ENCODE results near the gene FMN2.
"Not testable (repeated sequence)": the region's sequence is repeated elsewhere in the genome, so short reads cannot be mapped to it uniquely, and the experiment has no call there.

Gene FMN2

DNA sequence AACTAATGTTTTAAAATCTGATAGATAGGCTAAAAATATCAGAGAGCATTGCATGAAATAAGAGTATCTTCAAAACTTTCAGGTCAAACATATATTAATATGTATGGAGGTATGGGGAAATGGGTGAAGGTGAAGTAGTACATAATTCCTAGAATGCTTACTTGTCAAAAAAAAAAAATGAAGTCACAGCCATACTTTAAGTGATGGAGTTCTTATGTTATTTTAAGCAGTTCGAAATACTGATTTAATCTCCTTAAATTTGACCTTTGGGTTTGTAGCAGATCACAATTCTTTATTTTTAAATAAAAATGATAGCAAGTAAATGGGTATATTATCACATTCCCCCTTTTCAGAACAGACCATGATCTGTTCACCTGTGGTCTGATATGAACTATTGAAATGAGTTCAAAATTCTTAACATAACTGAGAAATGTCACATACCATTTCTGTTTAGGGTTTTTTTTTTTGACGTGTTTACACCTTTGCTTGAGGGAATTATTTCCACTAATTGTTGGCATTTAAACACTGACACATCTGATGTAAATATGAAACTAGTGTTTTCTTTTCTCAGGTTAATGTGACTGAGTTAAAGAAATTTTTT lies 300.1 kb downstream of the FMN2 start:
- no peak for DNase-seq

DNA sequence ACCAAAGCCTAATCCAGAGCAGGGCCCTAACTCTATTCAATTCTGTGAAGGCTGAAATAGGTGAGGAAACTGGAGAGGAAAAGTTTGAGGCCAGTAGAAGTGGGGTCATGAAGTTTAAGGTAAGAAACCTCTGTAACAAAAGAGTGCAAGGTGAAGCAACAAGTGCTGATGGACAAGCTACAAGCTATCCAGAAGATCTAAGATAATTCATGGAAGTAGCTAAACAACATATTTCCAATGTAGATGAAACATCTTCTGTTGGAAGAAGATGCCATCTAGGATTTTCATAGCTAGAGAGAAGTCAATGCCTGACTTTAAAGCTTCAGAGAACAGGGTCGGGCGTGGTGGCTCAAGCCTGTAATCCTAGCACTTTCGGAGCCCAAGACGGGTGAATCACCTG lies 302.7 kb downstream of the FMN2 start:
- DNase-seq, result no peak

DNA sequence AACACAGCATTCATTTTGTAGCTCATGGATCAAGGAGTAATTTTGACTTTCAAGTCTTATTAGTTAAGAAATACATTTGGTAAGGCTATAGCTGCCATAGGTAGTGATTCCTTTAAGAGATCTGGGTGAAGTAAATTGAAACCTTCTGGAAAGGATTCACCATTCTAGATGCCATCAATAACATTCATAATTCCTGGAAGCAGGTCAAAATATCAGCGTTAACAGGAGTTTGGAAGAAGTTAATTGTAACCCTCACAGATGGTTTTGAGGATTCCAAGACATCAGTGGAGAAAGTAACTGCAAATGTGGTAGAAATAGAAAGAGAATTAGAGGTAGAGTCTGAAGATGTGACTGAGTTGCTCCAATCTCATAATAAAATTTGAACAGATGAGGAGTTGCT lies 303.7 kb downstream of the FMN2 start:
- DNase-seq, result no peak

DNA sequence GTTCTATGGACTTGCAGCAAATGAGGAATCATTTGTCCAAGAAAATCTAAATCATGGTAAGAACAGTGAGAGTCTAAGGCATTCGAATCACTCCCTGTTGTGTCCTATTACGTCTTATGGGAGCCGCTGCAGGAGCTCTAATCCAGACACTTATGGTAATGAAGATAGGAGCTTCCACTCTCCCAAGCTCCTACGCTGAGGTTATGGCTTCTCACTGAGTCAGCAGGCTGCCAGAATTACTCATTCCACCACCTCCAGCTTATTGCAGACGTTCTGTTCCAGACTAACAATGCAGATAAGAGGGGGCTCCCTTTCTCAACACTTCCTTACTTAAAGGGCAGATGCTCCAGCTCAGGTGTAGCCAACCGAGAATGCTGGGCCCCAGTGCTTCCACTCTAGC lies 307.7 kb downstream of the FMN2 start:
- DNase-seq, result no peak

DNA sequence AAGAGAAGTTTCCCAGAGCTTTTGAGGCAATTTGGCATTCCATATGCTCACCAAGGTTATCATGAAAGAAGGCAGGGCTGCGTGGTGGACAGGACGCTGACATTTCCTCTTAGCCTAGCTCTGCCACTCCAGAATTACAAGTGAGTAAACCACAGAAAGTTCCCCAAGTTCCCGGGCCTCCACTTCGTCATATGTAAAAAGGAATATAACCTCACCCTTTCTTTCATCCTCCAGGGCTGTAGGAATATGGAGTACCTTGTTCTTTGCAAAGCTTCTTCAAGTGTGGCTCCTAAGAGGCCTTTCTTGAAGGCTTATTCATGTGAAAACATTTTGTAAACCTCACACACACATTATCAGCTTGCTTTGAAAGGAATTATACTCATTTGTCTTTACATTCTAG lies 310.0 kb downstream of the FMN2 start:
- DNase-seq, result no peak

DNA sequence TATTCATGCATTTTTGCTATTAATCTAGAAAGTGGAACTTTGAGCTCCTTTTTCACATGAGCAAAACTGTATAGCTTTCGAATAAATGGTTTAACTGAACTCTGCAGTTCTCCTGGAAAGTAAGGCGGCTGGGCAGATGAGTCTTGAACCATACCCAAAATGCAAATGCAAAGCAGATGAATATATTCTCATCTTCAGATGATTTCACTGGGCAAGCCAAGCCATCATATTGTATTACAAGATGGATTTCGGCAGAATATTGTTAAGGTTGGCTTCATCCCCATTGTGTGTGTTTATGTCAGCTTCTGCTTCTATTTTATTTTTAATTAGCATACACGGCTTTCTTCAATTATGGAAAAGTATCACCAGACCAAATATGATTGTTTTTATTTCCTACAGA lies 310.6 kb downstream of the FMN2 start:
- no peak for DNase-seq

DNA sequence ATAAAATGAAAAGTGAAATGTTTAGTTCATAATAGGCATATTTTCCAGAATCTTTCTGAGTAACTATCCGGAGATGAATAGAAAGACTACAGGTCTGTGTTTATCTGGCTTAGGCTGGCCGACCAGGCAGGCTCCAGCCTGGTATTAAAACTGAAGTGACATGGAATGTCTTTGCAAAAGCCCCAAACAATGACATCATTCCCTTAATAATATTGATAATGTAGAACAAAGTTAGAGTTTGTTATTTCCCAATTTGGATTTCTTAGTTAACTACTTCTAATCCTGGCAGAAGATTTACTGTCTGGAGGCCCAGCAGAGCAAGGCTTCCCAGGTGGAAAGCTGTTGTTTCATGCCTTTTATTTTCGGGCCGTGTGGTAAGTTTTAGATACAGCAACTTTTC lies 312.6 kb downstream of the FMN2 start:
- DNase-seq, result no peak

DNA sequence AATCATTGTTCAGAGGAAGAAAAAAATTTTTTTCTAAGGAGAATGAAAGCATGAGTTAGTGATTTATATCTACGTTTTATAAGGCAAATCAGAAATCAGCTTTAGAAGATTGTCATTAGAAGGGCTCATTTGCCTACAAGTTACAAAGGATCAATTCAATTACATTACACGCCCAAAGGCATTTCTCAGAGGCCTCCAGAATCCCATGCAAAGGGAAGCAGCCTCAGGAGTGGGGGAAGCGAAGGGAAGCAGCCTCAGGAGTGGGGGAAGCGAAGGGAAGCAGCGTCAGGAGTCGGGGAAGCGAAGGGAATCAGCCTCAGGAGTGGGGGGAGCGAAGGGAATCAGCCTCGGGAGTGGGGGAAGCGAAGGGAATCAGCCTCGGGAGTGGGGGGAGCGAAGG lies 314.1 kb downstream of the FMN2 start:
- DNase-seq, result no peak

DNA sequence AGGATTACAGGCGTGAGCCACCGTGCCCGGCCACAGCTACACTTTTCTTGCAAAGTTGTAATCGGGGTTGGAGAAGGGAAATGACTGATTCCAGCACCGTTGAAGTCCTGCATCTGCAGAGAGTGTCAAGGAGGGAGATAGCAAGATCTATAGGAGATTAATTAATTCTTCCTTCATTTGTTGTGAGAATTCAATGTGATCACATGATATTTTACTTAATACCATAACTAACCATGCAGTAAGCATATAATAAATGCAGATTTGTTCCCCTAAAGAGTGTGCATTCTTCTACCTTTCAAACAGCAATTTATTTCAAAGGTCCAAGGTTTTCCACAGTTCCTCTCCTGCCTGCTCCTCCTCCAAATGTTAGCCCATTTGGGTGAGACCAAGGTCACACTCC lies 315.7 kb downstream of the FMN2 start:
- no peak for DNase-seq

DNA sequence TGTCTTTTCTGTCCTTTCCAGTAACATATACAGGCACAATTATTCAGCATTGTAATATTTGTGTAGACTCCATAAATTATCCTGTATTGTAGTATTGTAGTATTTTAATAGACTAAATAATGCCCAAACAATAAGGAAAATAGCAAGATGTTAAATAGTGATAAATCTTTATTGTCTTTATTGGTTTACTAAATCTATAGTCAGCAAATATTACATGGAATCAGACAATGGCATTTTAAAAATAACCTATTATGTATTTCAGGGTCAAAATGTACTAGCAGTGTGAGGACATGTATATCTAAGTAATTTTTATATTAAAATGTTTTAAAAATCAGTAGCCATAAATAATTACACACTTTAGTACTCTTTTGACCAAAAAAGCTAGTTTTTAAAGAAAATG lies 317.9 kb downstream of the FMN2 start:
- no peak for DNase-seq

DNA sequence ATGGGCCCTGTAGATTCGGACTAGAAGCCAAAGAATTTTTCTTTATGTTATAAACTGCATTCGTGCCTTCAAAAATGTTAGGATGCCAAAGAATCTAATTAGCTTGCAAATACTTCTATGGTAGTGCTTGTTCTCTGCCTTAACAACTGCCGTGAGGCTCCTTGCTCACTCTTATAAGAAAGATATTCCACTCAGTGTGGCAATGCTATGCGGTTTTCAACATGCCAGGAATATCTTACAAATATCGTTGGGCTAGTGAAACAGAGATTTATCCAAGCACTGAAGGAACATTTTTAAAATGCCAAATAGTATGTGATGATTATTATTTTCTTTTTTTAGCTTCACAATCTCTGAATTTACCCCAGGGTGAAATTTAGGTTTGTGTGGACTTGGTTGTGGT lies 322.0 kb downstream of the FMN2 start:
- no peak for DNase-seq

DNA sequence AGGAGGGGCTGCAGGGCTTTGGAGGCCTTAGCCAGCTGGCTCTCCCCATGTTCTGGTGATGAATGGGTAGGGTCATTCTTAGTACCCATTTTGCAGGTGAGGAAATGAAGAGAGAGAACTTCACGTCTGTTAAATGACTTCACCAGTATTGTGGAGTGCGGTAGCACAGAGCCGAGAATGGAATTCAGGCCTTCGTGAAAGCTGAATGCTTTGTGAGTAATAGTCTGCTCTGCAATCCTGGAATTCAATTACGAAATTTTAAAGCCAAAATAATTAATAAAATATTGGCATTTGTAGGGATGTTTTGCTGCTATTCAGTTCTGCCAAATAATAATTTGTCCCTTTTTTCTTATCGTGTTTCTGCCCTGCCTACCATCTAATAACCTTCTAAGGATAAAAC lies 322.6 kb downstream of the FMN2 start:
- no peak for DNase-seq

DNA sequence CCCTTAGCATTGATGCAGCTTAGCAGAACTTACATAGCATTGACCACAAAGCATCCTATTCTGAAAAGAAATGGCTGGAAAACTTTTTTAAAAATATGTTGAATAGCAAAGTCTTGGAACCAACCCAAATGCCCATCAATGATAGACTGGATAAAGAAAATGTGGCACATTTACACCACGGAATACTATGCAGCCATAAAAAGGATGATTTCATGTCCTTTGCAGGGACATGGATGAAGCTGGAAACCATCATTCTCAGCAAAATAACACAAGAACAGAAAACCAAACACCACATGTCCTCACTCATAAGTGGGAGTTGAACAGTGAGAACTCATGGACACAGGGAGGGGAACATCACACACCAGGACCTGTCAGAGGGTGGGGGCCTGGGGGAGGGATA lies 323.3 kb downstream of the FMN2 start:
- DNase-seq, result not testable (repeated sequence)

DNA sequence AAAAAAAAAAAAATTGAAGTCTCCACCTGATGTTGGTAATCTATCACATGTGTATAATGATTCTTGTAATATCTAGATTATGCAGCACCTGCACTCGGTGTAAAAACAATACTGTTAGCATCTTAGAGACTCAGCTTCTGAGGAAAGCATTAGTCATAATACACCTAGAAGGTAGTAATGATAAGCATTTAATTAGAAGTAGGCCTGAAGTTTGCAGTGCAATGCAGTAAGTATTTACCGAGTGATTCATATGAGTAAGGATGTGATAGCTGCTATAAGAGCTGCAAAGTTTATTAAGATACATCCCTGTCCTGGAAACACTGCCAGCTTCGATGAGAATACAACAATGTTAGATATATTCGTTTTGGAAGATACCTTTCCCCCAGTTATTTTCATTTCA lies 323.8 kb downstream of the FMN2 start:
- no peak for DNase-seq

DNA sequence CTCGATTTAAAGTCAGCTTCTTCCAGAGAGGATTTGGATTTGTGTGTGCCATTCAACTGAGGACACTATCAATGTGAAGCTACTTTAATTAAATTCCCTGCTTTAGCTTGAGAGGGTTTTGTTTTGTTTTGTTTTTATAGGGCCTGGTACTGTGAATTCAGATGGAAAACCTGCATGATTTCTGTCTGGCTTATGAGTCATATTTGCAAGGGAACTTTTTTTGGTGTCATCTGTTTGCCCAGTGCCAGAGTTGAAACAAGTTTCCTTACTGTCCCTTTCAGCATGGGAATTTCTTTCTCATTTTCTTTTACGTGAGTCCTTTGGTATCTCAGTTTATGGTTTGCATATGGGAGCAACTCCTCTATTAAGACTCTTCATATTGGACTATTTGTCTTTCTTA lies 325.6 kb downstream of the FMN2 start:
- no peak for DNase-seq

DNA sequence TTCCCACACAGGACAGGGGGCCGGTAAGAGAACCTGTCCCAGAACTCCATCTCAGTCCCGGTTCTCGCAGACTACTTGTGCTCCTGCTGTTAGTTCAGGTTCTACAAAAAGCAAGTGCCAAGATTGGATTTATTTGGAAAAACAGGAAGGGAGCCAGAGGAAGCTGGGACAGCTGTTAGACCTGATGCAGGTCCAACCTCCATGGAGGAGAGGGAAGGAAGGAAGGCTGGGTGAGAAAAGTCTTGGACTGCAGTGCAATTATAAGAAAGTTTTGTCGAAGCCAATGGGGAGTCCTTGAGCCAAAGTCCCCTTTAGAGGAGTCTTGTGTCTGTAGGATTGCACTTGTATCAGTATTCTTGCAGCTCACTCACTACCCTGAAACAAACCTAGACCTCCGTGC lies 329.1 kb downstream of the FMN2 start:
- DNase-seq, result no peak

DNA sequence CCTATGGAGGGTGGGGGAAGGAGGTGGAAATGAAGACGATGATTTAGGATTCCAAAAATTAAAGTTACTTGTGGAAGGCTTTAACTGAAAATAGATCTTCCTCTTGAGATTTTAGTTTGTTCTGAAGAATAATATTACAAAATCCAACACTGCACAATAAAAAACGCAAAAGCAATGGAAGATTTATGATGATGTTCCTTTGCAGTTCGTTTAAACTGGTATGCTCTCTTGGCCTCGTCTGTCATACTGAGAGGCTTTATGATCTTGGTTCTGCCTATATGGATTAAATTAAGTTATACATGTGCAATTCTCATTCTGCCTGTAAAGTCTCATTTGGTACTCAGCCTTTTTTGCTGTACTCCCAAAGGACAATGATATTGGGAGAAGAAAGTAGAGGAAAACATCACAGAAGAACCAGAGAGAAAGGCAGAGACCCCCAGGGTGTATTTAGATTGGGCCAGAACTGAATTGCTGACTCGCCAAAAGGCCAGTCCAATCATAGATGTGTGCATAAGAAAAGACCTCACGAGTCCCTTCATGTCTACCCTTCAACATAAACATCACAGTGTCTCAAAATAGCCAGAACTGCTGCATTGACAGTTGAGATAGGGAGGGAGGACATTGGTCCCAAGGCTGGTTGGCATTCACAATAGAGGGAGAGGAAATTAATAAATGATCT lies 331.7 kb downstream of the FMN2 start:
- DNase-seq, result no peak

DNA sequence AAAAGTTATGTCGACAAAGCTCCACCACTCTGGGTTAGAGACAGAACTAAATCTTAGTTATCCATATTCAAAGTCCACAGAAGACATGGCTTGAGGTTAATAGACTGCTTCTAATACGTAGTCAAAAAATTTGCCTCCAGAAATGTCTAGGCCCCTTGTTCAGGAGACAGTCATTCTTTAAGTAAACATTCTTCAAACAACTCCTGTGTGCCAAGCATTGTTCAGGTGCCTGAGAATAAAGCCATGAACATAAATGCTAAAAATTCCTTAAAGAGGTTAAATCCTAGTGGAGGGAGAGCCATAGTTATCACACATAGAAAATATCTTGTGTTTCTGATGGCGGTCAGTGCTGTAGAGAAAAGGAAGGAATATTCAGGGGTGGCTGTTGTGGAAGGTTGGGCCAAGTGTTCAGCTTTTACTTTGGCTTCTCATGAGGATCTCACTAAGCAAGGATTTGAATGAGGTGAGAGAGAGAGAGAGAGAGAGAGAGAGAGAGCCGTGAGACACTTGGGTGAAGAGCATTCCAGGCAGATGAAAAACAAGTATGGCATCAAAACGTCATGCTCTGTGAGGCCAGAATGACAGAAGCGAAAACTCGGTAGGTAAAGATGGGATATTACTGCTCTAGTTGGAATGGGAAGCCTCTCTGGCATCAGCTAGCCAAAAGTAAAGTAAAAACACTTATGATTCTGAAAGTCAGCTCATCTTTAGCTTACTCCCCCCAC lies 333.2 kb downstream of the FMN2 start:
- DNase-seq, result no peak

DNA sequence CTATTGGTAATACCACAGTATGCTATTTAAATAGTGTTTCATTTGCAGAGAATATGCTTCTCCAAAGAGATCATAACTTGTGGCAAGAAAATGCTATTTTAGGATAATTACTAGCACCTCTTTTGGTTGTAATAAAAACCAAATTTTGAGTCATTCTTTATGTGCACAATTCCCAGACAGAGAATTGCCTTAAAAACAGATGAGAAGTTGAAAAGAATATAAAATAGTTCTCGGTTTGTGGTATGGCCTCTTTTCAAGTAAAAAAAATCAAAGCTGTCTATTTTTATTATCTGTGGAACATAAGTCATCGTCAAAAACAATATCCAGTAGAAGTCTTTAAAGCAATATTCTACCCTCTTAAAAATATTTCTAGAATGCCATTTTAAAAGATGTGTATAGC lies 334.4 kb downstream of the FMN2 start:
- no peak for DNase-seq

DNA sequence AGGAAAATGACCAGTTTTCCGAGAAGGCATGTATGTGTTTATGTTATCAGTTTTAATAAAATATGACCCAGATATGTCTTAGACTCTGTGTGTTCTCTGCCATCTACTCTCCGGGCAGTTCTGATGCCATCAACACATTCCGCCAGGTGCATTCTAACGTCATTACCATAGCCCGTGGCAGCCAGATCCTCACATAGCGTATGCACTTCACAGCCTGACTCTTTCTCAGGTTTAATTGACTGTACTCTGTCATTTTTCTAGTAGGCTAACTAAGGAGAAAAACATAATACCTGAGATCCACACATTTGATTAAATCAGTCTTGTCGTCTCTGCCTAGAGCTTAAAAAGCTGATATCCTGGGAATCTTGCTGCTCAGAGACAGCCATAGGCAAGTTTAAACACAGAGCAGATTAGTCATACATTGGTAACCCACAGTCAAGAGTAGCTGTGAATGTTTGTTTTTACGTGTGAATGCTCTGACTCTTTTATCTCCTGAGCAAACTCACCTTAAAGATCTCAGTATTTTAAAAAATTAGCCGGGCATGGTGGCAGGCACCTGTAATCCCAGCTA lies 344.4 kb downstream of the FMN2 start:
- DNase-seq, result no peak

DNA sequence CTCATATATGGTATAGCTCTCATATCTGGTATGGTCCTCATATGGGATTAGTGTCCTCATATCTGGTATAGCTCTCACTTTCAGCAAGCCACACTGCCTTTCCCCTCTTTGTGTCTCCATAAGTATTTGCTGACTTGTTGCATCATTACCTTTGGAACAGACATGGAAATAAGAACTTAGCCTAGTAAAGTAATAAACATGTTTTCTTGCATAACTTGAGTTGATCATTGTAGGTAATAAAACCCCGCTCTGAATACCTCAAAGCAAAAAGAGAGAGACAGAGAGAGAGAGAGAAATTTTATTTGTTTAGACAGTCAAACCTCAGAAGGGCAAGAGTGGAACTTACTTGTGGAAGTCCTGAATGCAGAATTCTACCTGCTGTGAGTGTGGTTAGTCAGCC lies 350.0 kb downstream of the FMN2 start:
- DNase-seq, result no peak

DNA sequence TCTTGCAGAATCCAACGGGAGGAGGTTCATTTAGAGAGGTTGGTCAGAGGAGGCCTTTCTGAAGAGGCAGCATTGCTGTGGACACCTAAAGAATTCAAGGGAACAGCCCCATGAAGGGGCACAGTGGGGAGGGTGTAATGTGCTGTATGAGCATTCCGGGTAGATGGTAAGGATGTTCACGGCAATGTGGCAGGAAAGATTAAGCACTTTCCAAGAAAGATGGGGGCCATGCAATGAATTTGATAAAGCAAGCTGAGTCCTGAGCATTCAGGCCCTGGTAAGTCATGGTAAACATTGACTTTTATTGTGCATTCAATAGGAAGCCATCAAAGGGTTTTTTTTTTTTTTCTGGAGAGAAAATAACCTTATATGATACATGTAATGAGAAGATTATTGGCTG lies 353.7 kb downstream of the FMN2 start:
- DNase-seq, result no peak

DNA sequence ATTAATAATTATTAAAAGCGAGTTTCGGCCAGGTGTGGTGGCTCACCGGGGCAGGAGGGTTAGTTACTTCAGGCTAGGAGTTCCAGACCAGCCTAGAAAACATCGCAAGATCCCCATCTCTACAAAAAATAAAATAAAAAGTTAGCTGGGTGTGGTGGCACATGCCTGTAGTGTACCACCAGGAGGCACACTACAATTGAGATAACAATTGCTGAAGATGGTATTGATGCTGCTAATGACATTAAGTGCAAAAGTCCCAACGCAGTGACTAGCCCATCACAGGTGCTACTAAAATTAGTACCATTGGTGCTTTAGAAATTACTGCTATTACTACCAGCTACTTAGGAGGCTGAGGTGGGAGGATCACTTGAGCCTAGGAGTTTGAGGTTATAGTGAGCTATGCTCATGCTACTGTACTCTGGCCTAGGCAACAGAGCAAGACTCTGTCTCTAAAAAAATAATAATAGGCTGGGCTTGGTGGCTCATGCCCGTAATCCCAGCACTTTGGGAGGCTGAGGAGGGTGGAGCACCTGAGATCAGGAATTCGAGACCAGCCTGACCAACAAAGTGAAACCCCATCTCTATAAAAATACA lies 363.6 kb downstream of the FMN2 start:
- no peak for DNase-seq

DNA sequence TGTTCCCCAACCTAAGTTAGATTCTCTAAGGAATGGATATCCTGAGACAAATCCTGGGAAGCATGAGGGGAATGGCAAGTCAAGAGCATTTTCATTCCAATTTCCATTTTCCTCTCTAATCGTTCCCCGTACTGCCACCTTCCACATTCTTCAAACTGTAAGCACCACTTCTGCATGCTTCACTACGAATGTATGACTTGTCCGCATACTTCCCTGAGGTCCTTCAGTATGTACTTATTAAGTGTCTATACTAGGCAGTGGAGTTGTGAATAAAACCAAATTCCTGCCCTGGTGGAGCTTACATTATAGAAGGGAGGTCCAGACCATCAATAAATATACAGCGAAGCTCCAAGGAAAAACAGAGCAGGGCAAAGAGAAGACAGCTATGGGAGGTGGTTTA lies 365.5 kb downstream of the FMN2 start:
- DNase-seq, result no peak

Measured in NCI-H1105 treated with DMSO at 0.1 percent for 48 hours (cell line).